Eye (tissue), 1 donor: ENCODE results near the gene LRRC32.
"Not testable (repeated sequence)": the region's sequence is repeated elsewhere in the genome, so short reads cannot be mapped to it uniquely, and the experiment has no call there.

Experiments
- DNase-seq: peaks from one replicate; pipeline ENCODE4 v3.0.0-alpha.2; 2015

The LRRC32 gene

GRCh38 chr11:76644591-76644990 is 26.0 kb downstream of the LRRC32 start:
- no peak for DNase-seq

DNA sequence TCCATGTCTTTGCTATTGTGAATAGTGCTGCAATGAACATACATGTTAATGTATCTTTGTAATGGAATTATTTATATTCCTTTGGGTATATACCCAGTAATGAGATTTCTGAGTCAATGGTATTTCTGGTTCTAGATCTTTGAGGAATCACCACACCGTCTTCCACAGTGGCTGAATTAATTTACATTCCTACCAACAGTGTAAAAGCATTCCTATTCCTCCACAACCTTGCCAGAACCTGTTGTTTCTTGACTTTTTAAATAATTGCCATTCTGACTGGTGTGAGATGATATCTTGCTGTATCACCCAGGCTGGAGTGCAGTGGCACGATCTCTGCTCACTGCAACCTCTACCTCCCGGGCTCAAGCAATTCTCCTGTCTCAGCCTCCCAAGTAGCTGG is 26.8 kb downstream of the LRRC32 start:
- not testable (repeated sequence) for DNase-seq

DNA sequence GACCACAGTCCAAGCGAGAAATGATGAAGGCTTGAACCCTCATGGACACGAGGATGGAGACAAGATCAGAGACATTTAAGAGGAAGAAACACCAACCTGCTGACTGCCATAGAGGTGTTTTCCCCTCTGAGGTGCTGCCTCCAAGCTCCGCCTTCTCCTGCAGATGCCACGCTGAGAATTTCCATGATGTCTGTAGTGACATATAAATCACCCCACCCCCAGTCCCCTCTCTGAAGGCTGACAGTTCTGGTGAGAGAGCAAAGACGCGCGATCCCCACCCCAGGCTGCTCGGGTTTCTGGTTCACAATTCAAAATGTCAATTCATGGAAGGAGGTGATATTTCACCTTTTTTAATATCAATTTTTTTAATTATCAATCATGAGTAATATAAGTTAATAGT is 28.2 kb downstream of the LRRC32 start:
- no peak for DNase-seq

- no peak for DNase-seq
Measured at GRCh38 chr11:76641905-76642304, 28.6 kb downstream of the LRRC32 start.

DNA sequence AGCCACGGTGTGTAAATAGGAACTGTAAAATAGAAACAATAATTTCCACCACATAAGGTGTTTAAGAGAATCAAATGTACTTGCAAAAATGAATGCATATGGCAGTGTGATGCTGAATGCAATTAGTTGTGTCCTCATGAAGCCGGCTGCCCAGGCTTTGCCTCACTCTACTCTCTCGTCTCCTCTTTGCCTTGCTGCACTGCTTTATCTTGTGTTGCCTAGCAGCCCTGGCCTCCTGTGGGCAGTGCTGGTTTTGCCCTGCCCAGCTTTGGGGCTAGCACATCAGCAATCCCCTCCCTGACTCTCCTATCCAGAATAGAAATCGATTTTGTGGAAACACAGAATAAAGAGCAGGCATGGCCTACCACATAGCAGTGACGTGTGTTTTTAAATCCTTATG is 30.0 kb downstream of the LRRC32 start:
- DNase-seq = peak; percentile 46

DNA sequence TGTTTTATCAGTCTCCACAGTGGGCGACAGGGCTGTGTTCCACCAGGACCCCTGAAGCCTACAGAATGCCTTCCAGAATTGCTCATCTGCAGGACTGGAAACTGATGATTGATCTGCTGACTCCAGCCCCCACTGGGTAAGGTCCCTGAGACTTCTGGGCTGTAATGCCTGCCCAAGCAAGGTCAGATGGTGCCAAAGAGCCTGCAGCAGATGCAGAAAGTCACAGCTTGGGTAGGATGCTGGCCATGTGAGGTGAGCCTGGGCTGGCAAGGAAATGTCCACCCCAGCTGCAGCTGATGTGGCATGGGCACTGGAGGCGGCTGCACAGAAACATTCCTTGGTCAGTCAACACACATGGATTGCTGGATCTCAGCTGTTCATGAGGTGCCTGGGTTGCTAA is 30.9 kb downstream of the LRRC32 start:
- no peak for DNase-seq

DNA sequence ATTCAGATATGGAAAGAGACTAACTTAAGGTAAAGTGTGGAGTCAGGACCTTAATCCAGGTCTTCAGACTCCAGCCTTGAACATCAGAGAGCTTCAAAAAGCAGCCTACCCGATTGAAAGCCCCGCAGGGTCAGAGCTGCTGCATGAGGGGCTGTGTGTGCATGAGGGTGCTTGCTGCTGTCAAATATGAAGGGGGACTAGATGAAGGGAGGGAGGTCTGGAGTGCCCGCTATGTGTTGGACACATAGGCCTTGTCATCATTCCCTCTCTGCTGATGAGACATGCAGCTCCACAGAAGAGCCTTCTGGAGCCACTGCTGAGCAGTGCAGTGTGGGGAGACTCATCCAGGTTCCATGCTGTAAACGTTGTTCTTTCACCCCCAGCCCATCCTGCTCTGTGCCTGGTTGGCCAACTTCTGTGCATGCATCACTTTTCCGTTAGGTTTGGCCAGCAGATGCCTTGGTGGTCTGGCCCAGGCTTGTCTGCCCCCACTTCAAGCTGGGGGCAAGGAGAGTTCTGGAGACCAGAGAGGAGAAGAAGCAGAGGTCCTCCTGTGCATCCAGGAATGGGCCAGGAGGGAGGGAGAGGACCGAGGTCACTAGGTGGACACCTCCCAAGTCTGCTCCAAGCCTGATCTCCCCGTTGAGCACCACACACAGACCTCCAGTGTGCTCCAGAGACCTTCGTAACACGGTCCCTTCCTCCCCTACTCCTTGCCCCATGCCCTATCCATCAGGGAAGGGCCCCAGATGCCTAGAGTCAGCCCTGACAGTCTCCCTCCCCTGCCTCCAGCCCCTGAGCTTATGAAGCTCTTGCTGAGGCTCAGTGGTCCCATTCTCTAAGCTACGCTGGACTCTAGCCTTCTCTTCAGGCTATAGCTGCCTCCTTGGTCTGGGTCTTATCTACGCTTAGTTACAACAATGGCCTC is 32.0 kb downstream of the LRRC32 start:
- no peak for DNase-seq

GRCh38 chr11:76637491-76638269 is 32.9 kb downstream of the LRRC32 start:
- DNase-seq = no peak

GRCh38 chr11:76636826-76637460 is 33.6 kb downstream of the LRRC32 start:
- DNase-seq = no peak

DNA sequence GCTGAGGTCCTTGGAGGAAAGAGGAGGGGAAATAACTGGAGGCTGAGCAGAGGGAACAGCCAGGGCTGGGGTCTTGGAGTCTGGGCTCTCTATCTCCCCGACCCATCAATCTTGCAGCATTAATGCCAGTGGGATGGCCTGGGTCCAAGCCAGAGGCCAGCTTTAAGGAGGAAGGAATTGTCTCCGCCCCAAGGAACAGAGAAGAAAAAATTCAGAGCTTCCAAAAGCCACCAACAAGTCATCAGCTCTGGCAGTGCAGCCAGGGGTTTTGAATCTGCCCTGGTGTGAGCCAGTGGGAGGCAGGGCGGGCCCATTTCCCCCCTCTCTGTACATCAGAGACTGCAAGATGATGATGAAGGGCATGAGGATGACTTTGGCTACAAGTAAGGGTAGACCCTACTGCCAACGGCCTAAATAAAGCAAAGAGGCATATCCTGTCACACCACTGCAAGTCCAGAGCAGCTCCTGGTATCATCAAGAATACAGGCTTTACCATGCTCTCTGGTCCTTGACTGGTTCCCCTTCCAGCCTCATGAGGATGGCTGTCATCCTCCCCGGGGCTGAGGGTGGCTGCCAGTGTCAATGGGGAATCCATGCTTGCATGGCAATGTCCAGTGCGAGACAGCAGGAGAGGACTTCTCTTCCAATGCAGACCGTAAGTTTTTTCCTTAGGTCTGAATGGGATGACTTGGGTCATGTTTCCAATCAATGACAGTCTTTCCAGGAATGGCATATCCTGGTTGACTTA is 34.4 kb downstream of the LRRC32 start:
- no peak for DNase-seq

- DNase-seq = no peak
Measured at GRCh38 chr11:76634886-76635285, 35.7 kb downstream of the LRRC32 start.

DNA sequence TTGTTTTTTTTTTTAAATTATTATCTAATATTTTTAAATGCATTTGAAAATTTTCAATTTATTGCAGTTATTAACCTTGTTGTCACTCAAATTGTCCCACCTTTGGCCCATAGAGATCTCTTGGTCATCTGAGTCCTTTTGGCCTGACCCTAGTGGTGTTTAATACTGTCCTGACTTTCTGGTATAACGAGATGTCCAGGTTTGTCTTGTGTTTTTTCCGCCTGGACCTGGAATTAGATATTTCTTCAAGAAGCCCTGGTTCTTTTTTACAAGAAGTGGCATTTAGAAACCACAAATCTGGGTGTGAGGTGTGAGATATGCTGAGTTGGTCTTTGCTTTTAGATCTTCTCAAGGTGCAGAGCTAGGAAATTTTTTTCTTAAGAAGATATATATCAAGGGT is 38.1 kb downstream of the LRRC32 start:
- DNase-seq = no peak

- no peak for DNase-seq
Measured at GRCh38 chr11:76631566-76632308, 38.8 kb downstream of the LRRC32 start.

DNA sequence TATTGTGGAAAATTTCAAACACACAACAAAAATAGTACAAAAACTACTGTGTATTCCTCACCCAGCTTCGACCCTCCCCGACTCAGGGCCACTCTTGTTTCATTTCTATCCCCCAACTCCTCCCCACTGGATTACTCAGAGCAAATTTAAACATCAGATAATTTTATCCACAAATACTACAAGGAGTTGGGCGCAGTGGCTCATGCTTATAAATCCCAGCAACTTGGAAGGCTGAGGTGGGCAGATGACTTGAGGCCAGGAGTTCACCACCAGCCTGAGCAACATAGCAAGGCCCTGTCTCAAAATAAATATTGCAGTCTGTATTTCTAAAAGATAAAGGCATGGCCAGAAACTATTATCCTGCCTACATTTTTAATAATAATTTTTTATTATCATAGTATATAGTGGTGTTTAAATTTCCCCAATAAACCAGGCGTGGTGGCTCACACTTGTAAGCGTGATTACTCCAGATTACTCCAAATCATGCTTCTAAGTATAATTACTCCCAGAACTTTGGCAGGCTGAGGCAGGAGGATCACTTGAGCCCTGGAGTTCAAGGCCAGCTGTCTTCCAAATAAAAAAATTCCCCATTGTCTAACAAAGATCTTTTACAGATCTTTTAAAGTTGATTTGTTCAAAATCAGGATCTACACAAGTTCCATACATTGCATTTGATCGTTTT is 39.8 kb downstream of the LRRC32 start:
- DNase-seq = no peak

- no peak for DNase-seq
Measured at GRCh38 chr11:76629853-76630599, 40.5 kb downstream of the LRRC32 start.

DNA sequence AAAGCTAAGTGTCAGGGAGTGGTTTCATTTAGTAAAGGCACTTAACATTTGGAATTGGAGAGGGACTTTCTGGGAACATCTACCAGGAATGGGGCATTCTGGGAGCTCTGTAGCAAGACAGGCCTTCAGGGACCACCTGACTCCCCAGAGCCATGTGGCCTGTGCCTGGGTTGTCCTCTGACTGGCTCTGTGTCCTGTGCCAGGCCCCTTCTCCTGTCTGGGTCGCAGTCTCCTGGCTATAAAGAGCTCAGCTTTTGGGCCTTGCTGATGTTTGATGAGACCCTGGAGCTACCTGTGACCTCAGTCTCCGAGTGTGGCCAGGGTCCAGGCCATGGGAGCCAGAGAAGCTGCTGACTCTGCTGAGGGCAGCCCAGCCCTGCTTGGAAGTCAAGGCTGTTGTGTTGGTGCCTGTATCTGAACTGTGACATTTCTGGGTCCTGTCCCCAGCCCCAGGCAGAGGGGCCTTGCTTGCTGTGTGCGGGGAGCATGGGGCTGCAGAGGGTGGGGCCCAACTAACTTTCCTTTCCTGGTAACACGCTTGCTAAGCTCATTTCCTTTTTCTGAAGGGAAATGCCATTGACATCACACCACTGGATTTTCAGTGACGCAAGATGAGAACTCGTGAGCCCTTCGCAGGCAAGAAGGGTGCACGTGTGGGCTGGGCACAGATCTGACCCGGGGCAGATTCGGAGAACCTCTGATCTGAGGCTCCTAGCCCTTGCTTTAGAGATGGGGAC is 41.3 kb downstream of the LRRC32 start:
- DNase-seq = no peak

- DNase-seq = no peak
Measured at GRCh38 chr11:76628408-76628947, 42.1 kb downstream of the LRRC32 start.

DNA sequence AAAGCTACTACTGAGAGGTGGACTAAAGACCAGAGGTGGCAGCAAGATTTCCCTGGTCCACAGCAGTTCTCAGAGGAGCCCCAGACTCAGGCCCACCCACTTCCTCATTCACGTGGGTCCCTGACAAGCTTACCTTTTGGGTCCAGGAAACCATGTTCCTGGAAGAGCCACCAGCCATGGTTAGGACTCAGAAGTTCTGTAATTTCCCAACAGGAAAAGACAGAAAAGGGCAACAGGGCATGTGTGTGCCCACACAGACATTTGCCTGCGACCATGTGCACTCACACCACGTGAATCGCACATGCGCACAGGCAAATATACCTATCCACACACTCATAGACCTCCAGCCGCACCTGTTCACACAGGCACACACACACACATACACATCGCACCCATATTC is 42.9 kb downstream of the LRRC32 start:
- DNase-seq = no peak

- DNase-seq = no peak
Measured at GRCh38 chr11:76626921-76627401, 43.6 kb downstream of the LRRC32 start.
